Measurements from ENCODE around the gene ATP4B. TPM values are rescaled to one million over a fixed set of nuclear protein-coding genes. Genes with fewer than 3 reads are reported as not detected.

The ATP4B gene
- total RNA-seq, 4 donors from 2014 or later = not detected

DNA sequence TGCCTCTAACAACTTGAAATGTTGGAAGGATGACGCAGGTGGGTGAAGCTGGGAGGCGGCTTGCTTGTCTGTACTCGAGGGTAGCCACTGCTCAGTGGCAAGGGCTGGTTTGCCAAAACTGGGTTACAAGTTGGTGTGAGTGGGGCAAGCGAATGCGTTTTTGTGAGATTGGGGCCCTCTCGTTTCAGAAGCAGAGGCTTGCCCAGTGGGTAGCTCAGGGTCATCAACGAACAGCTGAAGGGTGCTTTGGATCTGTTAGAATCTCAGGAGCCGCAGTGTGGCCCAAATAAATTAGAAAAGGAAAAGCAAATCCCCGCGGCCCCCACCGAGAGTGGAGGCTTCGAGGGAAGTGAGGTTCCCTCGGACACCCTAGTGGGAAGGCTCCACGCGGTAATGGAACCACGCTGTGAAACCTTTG lies 7.3 kb downstream of the ATP4B start:
- Histone ChIP-seq H3K27me3 (no peaks in the 10 kb centered on the region), H3K4me3 (no peak overlapping the region), H3K4me1 (peaks cover 0 to 17% (median 0%) of the 10 kb centered on the region in 4 donors), H3K9me3 (no peaks in the 10 kb centered on the region), H3K36me3 (no peaks in the 10 kb centered on the region), H3K27ac (no peak overlapping the region)
- DNase-seq = peak in 2 of 3 donors; percentile 30 to 37
- no peak for TF ChIP-seq POLR2A (IDR thresholded peaks at IDR 0.05)
- TF ChIP-seq, protein P1, sequence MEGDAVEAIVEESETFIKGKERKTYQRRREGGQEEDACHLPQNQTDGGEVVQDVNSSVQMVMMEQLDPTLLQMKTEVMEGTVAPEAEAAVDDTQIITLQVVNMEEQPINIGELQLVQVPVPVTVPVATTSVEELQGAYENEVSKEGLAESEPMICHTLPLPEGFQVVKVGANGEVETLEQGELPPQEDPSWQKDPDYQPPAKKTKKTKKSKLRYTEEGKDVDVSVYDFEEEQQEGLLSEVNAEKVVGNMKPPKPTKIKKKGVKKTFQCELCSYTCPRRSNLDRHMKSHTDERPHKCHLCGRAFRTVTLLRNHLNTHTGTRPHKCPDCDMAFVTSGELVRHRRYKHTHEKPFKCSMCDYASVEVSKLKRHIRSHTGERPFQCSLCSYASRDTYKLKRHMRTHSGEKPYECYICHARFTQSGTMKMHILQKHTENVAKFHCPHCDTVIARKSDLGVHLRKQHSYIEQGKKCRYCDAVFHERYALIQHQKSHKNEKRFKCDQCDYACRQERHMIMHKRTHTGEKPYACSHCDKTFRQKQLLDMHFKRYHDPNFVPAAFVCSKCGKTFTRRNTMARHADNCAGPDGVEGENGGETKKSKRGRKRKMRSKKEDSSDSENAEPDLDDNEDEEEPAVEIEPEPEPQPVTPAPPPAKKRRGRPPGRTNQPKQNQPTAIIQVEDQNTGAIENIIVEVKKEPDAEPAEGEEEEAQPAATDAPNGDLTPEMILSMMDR (IDR thresholded peaks at IDR 0.05) = no peak

DNA sequence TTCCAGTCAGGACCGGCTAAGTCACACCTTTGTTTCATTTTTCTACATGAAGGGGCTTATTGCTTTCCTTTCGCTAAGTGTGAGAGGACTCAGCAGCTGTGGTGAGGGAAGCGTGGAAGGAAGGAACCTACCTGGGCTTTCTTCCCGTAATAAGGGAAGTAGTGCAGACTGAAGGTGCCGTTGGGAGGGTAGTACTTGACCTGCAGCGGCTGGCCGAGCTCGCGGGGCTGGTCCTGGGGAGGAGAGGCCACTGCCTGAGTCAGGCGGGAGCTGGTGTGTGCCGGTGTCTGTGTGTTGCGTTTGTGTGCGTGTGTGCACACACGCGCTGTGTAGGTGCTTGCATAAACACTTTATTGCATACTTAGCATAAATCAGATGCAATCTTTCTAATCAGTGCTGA lies 7.7 kb downstream of the ATP4B start:
- DNase-seq = peak in 2 of 3 donors; percentile 34 to 38
- Histone ChIP-seq H3K27ac (no peak overlapping the region), H3K27me3 (no peaks in the 10 kb centered on the region), H3K36me3 (no peaks in the 10 kb centered on the region), H3K4me1 (peaks cover 0 to 17% (median 0%) of the 10 kb centered on the region in 4 donors), H3K4me3 (no peak overlapping the region), H3K9me3 (no peaks in the 10 kb centered on the region)
- TF ChIP-seq, protein P1 (IDR thresholded peaks at IDR 0.05) = no peak
- no peak for TF ChIP-seq POLR2A (IDR thresholded peaks at IDR 0.05)

DNA sequence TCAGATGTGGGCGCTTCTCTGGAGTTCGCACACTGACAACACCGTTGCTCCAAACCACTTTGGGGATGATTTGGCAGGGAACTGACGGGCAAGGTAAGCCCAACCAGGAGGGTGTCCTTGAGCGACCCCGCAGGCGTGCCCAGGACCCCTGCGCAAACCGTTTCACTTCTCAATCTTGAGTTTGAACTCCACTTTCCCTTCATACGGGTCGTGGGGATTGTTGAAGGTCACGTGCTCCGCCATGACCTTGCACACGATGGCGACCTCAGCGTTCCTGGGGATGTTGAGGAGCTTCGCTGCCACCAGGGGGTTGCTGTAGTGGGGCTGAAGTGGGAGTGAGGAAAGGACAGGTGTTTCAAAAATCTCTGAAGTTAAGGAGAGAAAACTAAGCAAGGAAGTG lies 8.8 kb downstream of the ATP4B start:
- Histone ChIP-seq H3K9me3 (no peaks in the 10 kb centered on the region), H3K27ac (no peak overlapping the region), H3K4me3 (no peak overlapping the region), H3K36me3 (no peaks in the 10 kb centered on the region), H3K27me3 (no peaks in the 10 kb centered on the region), H3K4me1 (peaks cover 0 to 17% (median 0%) of the 10 kb centered on the region in 4 donors)
- peak in 2 of 3 donors; percentile 18 to 26 for DNase-seq
- TF ChIP-seq POLR2A (IDR thresholded peaks at IDR 0.05) = no peak
- TF ChIP-seq, protein P1 (IDR thresholded peaks at IDR 0.05) = no peak

DNA sequence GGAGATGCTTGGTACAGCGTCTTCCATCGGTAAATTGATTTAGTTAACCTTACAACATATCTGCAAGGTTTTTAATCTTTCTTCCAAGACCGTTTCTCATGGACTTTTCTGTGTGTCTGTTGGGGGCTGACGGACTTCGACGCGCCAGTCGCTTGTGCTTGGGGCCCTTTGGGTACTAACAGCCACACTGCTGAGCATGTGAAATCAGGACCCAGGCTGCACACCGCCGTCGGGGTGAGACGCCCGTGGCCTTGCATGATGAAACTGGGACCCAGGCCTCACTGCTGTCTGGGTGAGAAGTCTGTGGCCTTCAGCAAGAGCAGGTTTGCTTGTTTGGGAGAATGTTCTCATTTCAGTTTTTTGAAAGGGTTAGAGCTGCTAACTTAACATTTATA lies 9.8 kb downstream of the ATP4B start:
- Histone ChIP-seq H3K36me3 (no peaks in the 10 kb centered on the region), H3K27ac (peak overlapping the region in 1 of 4 donors; percentile 77), H3K4me1 (peaks cover 0 to 17% (median 0%) of the 10 kb centered on the region in 4 donors), H3K4me3 (no peak overlapping the region), H3K27me3 (no peaks in the 10 kb centered on the region), H3K9me3 (no peaks in the 10 kb centered on the region)
- peak in 2 of 3 donors; percentile 36 to 39 for DNase-seq
- TF ChIP-seq POLR2A (IDR thresholded peaks at IDR 0.05) = no peak
- TF ChIP-seq, protein P1 (IDR thresholded peaks at IDR 0.05) = no peak

GRCh38 chr13:113647351-113648215 lies 10.4 kb downstream of the ATP4B start:
- TF ChIP-seq, protein P1 (IDR thresholded peaks at IDR 0.05) = no peak
- no peak for TF ChIP-seq POLR2A (IDR thresholded peaks at IDR 0.05)
- no peaks in the 10 kb centered on the region for H3K27me3 ChIP-seq
- H3K4me3 ChIP-seq = peak overlapping the region in 1 of 4 donors; percentile 25
- H3K9me3 ChIP-seq = no peaks in the 10 kb centered on the region
- no peaks in the 10 kb centered on the region for H3K36me3 ChIP-seq
- peak in 2 of 3 donors; percentile 91 to 94 for DNase-seq
- peaks cover 0 to 17% (median 0%) of the 10 kb centered on the region in 4 donors for H3K4me1 ChIP-seq
- peak overlapping the region in 3 of 4 donors; percentile 34 to 77 (median 67) for H3K27ac ChIP-seq
